Measurements from ENCODE around the gene ISCU.

DNA sequence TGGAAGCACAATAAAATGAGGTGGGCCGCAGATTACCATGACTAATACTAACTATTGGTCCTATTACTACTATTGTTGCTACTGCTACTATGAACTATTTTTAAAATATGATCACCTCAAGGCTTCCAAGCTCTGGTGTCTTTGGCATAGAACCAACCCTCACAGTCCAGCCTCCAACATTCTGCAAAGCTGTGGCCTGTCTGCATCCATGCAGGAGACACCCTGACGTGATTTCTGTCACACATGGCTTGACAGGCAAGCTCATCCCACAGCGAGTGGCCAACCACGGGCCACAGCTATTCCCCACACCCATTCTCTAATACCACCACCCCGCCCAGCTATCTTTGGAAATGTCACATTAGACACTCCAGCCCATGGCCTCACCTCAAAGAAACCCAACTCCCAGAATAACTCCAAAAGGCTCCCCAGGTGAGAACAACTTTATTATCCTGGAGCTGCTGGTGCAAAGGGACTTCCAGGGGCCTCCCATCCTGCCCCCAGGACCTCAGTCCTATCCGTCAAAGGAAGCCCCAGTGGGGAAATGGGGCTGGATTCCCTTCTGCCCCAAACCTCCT is 14.4 kb downstream of the ISCU start:
- no peak for TF ChIP-seq POLR2A (IDR thresholded peaks at IDR 0.05)
- TF ChIP-seq, protein P1, sequence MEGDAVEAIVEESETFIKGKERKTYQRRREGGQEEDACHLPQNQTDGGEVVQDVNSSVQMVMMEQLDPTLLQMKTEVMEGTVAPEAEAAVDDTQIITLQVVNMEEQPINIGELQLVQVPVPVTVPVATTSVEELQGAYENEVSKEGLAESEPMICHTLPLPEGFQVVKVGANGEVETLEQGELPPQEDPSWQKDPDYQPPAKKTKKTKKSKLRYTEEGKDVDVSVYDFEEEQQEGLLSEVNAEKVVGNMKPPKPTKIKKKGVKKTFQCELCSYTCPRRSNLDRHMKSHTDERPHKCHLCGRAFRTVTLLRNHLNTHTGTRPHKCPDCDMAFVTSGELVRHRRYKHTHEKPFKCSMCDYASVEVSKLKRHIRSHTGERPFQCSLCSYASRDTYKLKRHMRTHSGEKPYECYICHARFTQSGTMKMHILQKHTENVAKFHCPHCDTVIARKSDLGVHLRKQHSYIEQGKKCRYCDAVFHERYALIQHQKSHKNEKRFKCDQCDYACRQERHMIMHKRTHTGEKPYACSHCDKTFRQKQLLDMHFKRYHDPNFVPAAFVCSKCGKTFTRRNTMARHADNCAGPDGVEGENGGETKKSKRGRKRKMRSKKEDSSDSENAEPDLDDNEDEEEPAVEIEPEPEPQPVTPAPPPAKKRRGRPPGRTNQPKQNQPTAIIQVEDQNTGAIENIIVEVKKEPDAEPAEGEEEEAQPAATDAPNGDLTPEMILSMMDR (IDR thresholded peaks at IDR 0.05): no peak
